Measurements from ENCODE around the gene KCNA10. TPM values are rescaled to one million over a fixed set of nuclear protein-coding genes. Genes with fewer than 3 reads are reported as not detected.

KCNA10 gene
- total RNA-seq, 1 experiment from 2014 or later, result not detected

- ChIA-PET POLR2A (ENCODE audit: low non-redundant PET) (no interaction called here), CTCF (no interaction called here)
- no peak overlapping the region for H3K4me3 ChIP-seq (ENCODE audit: low read depth, low read length, poor library complexity, severe bottlenecking)
- no peak for TF ChIP-seq EZH2 (IDR thresholded peaks at IDR 0.05; ENCODE audit: borderline replicate concordance, low read depth, low read length, poor library complexity, severe bottlenecking)
- TF ChIP-seq, protein P1, sequence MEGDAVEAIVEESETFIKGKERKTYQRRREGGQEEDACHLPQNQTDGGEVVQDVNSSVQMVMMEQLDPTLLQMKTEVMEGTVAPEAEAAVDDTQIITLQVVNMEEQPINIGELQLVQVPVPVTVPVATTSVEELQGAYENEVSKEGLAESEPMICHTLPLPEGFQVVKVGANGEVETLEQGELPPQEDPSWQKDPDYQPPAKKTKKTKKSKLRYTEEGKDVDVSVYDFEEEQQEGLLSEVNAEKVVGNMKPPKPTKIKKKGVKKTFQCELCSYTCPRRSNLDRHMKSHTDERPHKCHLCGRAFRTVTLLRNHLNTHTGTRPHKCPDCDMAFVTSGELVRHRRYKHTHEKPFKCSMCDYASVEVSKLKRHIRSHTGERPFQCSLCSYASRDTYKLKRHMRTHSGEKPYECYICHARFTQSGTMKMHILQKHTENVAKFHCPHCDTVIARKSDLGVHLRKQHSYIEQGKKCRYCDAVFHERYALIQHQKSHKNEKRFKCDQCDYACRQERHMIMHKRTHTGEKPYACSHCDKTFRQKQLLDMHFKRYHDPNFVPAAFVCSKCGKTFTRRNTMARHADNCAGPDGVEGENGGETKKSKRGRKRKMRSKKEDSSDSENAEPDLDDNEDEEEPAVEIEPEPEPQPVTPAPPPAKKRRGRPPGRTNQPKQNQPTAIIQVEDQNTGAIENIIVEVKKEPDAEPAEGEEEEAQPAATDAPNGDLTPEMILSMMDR (conservative IDR thresholded peaks at IDR 0.05; ENCODE audit: low read depth, low read length), result no peak
- no TSS peak for BruUV-seq (replicated peaks)
- intact Hi-C loops (cut with micrococcal nuclease; ENCODE audit: unreplicated experiment), result no loop called here
- no peaks in the 10 kb centered on the region for H3K27me3 ChIP-seq (replicated peaks; ENCODE audit: insufficient read depth, low read depth, low read length, poor library complexity)
- no peaks in the 10 kb centered on the region for H3K9me3 ChIP-seq (ENCODE audit: low read depth, low read length, poor library complexity, severe bottlenecking)
- no peak overlapping the region for H3K27ac ChIP-seq (ENCODE audit: low read depth, low read length, poor library complexity, severe bottlenecking)
- no peaks in the 10 kb centered on the region for H3K36me3 ChIP-seq (ENCODE audit: insufficient read depth, low read length, poor library complexity, severe bottlenecking)
- no peak for DNase-seq (ENCODE audit: low spot score)
- no peaks in the 10 kb centered on the region for H3K4me1 ChIP-seq (ENCODE audit: insufficient read depth, low read length, poor library complexity, severe bottlenecking)
Observed at GRCh38 chr1:110488161-110488560, 30.8 kb downstream of the KCNA10 start.

GRCh38 chr1:110487726-110488125 is 31.2 kb downstream of the KCNA10 start:
- no peak overlapping the region for H3K4me3 ChIP-seq (ENCODE audit: low read depth, low read length, poor library complexity, severe bottlenecking)
- TF ChIP-seq, protein P1 (conservative IDR thresholded peaks at IDR 0.05; ENCODE audit: low read depth, low read length), result no peak
- no peak for TF ChIP-seq EZH2 (IDR thresholded peaks at IDR 0.05; ENCODE audit: borderline replicate concordance, low read depth, low read length, poor library complexity, severe bottlenecking)
- no peak overlapping the region for H3K27ac ChIP-seq (ENCODE audit: low read depth, low read length, poor library complexity, severe bottlenecking)
- no TSS peak for BruUV-seq (replicated peaks)
- ChIA-PET CTCF (no interaction called here), POLR2A (ENCODE audit: low non-redundant PET) (no interaction called here)
- intact Hi-C loops (cut with micrococcal nuclease; ENCODE audit: unreplicated experiment), result no loop called here
- DNase-seq (ENCODE audit: low spot score), result no peak
- H3K9me3 ChIP-seq (ENCODE audit: low read depth, low read length, poor library complexity, severe bottlenecking), result no peaks in the 10 kb centered on the region
- H3K27me3 ChIP-seq (replicated peaks; ENCODE audit: insufficient read depth, low read depth, low read length, poor library complexity), result no peaks in the 10 kb centered on the region
- no peaks in the 10 kb centered on the region for H3K36me3 ChIP-seq (ENCODE audit: insufficient read depth, low read length, poor library complexity, severe bottlenecking)
- H3K4me1 ChIP-seq (ENCODE audit: insufficient read depth, low read length, poor library complexity, severe bottlenecking), result no peaks in the 10 kb centered on the region

DNA sequence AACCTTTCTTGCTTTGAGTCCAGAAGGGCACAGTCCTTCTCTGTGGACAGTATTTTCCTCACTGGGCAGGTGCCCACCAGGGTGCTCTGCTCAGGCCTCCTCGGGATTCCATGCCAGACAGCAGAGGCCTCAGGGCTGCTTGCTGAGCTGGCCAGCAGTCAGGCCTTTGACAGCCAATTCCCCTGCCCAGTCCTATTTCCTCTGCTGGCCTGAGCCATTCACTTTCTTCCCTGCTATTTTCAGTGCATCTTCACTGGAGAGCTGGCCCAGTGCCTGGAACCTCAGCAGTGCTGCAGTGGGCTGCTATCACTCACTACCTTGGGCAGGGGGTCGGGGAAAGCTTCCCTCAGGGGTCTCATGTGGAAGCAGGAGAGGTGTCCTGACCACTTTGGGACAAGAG is 33.2 kb downstream of the KCNA10 start:
- no TSS peak for BruUV-seq (replicated peaks)
- Histone ChIP-seq H3K27ac (ENCODE audit: low read depth, low read length, poor library complexity, severe bottlenecking) (no peak overlapping the region), H3K27me3 (replicated peaks; ENCODE audit: insufficient read depth, low read depth, low read length, poor library complexity) (no peaks in the 10 kb centered on the region), H3K36me3 (ENCODE audit: insufficient read depth, low read length, poor library complexity, severe bottlenecking) (no peaks in the 10 kb centered on the region), H3K4me3 (ENCODE audit: low read depth, low read length, poor library complexity, severe bottlenecking) (no peak overlapping the region), H3K4me1 (ENCODE audit: insufficient read depth, low read length, poor library complexity, severe bottlenecking) (no peaks in the 10 kb centered on the region), H3K9me3 (ENCODE audit: low read depth, low read length, poor library complexity, severe bottlenecking) (no peaks in the 10 kb centered on the region)
- TF ChIP-seq, protein P1 (conservative IDR thresholded peaks at IDR 0.05; ENCODE audit: low read depth, low read length), result no peak
- TF ChIP-seq EZH2 (IDR thresholded peaks at IDR 0.05; ENCODE audit: borderline replicate concordance, low read depth, low read length, poor library complexity, severe bottlenecking), result no peak
- intact Hi-C loops (cut with micrococcal nuclease; ENCODE audit: unreplicated experiment), result no loop called here
- ChIA-PET CTCF (no interaction called here), POLR2A (ENCODE audit: low non-redundant PET) (no interaction called here)
- DNase-seq (ENCODE audit: low spot score), result no peak

Measured in A673 (cell line).